ENCODE results near the gene CPNE8.

The CPNE8 gene

DNA sequence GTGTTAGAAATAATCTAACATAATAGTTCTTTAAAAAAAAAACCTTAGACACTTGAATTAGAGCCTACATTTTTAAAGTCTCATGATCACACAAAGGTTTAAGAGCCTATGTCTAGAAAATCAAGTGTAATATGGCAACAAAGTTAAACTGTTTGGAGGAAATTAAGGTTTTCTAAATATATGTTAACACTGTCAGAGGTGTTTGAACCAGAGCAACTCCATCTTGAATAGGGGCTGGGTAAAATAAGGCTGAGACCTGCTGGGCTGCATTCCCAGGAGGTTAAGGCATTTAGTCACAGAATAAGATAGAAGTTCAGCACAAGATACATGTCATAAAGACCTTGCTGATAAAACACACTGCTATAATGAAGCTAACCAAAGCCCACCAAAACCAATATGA lies 12.4 kb downstream of the CPNE8 start:
- DNase-seq, result no peak

DNA sequence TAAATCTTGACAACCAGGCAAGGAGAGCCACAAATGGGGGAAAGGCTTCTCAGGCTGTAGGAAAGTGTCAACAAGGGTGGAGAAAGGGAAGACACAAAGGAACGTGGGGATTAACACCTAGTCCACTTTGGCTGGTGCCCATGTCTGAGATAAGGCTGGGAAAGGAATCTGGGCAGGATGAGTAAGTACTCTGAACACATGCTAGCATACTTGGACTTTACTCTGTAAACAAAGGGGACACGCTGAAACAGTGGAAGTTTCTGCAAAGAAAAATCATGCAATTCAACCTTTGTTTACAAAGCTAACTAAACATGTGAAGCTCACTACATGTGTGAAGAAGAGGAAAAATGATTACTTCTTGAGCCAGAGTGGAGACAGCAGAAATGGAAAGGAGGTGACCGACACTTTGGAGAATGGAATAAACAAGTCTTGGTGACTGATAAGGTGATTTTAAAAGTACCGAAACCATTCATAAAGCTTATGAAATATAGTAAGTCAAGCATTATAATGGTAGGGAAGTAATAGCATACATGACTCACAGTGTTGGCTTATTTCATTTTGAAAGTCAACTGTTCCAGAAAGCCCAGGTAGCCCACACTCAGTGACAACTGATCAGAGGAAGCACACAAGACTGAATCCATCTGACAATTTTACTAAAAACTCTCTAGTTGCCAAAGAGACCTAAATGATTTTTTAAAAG lies 13.2 kb downstream of the CPNE8 start:
- peak in 1 of 2 donors; percentile 23 for DNase-seq

DNA sequence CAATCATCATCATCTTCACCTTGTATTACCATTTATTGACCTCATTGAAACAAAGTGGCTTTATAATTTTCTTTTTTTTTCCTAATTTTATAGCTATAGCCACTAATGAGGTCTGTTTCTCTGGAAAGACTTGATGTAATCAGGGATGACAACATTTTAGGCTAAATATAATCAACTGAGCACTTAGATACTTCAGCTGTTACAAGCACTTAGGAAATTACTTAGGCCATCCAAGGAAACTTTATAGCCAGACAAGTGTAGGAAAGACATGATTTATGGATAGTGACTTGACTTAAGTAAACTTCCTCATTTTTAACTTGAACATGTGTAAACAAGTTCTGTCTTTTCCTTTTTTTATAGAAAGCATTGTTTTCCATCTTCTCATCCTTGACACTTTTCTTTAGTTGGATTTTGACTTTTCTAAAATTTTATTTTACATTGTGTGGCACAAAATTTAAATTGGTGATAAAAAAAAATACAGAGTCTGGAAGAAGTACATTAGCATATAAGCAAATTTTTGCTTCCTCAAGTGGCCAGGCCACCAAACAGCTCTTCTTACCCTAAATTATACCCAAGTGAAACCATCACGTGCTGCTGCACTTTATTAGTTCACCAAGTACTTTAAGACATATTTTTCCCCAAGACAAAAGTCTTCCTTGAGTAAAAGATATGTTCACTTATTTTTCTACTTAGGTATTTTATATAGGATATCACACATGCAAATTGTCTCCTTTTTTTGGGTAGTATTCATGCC lies 15.1 kb downstream of the CPNE8 start:
- peak in 1 of 2 donors; percentile 75 for DNase-seq

DNA sequence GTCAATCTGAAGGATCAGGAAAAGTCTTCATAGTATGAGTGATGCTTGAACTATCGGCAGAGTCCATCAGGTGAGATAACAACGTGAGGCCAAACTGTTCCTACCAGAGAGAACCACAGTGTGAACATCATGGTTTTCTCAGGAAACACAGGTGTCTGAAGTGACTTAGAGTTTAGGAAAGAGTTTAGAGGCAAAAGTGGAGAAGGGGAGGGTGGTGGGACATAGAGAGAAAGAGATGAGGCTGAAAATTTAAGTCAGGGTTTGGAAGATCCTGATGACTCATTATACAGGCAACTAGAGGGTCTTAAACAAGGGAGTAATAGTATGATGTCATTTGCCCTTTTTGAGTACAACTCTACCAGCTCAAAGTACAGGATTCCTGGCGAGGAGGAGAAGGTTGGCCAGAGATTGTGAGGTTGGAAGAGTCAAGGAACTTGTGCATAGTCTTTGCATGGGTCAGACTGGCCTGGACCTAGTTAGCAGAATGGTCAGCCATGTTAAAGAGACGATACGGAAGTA lies 16.0 kb downstream of the CPNE8 start:
- no peak for DNase-seq

DNA sequence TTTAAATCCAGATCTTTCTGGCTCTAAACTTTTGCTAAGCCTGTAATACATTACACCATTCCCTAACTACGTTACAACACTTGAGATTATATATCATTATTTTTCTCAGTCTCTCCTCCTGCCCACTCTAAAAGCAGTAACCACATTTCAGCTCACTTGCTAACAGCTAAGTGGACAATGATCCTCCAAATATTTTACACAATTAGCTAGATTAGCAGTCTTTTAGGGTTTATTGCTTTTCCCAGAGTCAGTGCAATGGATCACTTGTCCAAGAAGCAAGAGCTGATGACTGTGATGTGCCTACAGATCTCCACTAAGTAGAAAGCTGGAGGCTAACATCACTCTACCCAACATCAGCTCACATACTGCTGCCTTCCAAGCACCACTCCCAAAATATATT lies 17.6 kb downstream of the CPNE8 start:
- DNase-seq, result no peak

DNA sequence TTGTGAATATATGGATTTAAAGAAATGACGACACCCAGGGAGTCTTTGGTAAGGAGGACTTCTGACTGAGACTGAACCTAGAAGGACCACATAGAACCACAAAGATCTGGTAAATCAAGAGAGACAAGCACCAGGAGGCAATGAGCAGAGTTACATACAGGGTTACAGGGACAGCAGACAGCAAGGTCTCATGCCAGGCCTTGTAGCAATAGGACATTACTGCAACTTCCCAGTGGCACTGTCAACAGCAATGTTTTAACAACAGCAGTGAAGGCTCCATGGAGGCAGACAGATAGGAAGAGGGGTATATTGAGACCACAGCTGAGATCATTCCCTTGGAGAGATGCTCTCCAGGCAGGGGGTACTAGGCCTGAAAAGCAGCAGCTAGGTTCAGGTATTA lies 18.5 kb downstream of the CPNE8 start:
- no peak for DNase-seq

DNA sequence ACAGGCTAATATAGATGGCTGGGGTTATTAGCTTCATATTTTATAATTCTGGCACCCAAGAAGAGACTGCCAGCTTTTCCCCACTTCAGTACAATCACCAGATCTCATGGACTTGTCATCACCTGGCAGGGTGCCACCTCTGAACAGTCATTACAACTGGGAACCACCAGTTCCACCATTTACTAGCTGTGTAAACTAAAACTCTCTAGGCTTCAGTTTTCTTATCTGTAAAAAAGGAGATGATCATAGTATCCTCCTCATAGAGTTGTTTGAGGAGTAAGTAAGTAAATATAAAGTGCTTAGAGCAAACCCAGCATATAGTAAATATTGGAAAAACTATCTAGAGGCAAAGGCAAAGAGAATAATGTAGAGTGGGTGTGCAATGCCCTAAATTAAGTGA lies 19.3 kb downstream of the CPNE8 start:
- DNase-seq, result peak in 1 of 2 donors; percentile 10

DNA sequence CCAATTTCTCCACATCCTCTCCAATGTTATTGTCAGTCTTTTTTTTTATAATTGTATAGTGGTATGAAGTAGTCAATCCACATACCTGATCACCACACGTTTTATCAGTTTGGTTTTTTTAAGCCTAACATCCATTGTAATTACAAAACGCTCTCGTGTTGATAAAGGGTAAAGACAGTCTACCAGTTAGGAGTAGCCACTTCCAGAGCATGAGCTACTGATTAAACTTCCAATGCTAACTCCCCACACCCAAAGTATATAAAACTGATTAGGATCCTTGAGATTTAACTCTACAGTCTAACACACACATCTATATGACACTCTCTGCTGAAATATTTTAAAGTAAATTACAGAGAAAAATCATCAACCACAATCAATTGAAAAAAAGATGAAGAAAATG lies 20.7 kb downstream of the CPNE8 start:
- no peak for DNase-seq

DNA sequence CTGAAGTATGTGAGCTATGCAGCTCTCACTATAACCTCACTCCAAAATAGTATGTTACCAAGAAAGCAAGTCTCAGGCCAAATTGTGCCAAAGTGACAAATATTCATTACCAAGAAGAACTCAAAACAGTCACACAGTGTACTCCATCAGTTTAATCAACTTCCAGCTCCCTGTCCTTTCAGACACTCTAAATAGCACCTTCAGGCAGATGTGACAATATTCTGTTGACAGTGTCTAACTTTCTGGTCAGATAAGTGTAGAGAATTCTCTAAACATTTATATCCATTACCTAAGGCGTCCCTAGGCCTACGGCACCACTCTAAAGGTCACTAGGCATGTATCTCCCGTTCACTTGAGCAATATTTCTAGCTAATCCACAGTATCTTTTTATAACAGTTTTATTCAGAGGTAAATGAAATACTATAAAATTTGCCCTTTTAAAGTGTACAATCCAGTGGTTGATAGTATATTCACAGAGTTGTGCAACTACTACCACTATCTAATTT lies 21.7 kb downstream of the CPNE8 start:
- no peak for DNase-seq

DNA sequence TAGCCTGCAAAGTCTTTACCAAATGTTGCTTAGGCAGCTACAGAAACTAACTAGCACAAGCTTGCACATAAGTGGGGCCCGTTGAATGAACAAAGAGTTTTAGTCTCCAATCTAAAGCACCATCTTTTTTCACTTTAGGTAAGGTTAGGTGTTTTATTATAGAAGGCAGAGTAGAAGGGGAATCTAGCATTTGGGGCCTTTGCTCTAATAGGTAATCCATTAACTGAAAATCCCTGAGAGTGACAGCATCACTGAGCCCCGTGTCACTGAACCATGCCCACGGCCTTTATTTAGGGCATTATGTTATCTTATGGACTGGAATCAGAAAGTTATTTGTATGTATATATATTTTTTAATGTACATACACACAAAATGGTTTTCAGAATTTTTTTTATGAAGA lies 25.1 kb downstream of the CPNE8 start:
- no peak for DNase-seq

DNA sequence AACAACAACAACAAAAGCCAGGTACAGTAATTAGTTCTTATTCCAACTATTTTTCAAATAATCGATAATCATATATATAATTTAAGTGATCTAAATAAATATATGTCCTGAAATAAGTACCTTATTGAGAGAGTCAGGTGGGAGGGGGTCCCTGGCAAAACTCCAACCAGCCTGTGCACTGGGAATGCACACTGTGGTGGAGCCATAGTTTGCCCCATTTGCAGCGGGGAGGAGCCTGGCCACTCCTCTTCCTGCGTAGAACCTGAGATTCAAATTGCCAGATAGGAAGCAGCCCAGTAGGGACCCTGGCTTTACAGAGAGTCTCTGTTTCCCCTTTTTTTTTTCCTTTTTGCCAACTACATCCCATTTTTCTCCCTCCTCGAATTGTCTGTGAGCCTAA lies 26.4 kb downstream of the CPNE8 start:
- DNase-seq, result no peak

DNA sequence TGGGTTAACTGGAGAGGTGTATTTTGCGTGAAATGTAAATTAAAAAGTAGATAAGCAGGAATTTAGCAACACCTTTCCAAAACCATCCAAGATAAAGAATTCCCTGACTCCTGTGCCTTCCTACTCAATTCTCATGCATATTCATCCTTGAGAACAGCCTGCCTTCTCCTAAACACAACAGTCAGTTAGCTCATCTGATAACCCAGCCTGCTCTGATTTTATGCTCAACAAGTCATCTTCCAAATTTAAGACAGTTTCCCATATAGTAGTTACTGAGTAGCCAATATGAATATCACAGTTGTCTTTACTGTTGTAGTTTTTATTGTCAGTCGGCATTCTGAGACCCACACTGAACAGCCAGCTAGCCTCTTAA lies 27.1 kb downstream of the CPNE8 start:
- no peak for DNase-seq

DNA sequence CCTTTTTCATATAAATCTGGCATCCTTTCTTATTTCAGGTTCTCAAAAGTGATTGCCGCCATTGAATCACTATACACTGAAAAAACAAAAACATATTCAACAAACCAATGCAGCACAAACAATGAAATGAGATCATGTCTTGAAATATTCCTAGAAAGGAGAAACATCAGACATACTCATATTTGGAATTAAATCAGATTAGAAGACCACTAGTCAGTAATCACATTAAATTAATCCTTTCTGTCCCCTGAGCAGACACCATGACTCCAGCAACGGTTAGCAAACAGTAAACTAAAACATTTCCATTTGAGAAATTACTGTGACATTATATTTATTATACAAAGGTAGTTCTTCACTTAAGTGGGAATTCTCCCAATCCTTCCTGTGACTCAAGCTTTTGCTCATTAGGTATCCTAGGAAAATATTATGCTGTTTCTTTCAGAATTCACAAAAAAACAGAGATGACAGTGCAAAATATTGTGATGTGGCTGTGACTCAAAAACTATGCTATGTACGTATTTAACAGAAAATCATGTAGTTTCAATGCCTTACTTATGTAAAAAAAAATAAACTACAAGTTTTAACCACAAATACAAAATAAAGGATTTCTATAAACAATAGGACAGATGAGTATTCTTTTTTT lies 29.7 kb downstream of the CPNE8 start:
- DNase-seq, result no peak

DNA sequence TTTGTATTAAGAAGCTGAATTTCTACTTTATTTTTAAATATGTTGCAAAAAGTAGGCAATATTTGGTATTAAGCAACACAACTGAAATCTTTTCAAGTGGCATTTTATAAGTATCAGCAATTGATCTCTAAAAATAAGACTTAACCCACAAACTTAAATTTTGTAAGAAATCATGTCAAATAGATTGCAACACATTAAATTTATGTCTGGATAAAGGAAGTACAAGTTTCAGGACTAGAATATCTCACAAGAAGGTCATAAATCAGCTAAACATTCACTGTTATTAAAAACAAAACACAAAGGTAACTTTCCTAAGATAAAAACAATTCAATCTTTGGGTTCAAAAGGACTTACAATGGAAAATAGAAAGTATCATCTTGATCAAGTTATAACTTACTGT lies 32.8 kb downstream of the CPNE8 start:
- no peak for DNase-seq

DNA sequence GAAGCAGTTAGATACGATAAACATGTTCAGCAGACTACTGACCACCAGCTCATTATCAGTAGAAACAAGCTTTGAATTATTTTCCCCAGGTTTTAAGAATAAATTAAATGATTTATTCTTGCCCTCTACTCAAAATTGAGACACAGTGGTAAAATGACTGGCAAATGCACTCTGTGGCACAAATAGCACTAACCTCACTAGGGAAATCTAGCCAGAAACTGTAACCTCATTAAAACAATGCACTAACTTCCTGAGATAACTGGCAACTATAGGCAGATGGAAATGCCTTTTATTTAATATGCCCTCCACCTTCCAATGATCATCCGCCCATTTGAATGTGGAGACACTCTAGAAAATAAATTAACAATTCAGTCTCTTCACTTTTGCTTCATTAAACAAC lies 33.2 kb downstream of the CPNE8 start:
- DNase-seq, result no peak

DNA sequence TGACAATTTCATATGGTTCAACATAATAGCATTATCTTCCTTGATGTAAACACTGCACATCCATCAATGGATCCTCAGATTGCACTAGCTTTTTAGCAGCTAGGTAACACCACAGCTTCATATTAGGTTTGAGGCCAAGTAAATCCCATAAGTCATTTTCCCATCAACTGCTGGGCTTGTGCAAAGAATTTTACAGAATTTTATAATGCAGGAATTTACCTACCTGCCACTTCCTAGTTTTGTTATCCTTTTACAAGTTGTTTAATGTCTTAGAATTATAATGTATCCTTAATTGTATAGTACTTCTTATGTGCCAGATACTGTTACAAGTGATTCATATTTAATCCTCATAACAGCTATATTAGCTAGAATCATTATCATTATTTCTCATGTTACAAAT lies 36.4 kb downstream of the CPNE8 start:
- DNase-seq, result no peak

DNA sequence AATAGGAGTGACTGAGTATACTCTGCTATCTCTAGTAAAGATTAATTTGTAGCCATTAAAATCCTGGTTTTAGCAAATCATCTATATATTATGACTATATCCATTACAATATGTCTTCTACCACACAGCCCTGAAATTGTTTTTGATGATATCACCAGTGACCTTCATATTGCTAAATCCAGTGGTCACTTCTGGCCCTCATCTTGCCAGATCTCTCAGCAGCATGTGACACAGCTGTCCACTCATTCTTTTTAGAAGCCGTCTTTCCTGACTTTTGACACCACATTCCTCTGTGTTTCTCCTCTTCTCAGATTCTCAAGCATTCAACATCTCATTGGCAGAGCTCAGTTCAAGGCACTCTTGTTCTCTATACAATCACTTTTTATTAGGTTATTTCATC lies 54.9 kb downstream of the CPNE8 start:
- DNase-seq, result no peak

DNA sequence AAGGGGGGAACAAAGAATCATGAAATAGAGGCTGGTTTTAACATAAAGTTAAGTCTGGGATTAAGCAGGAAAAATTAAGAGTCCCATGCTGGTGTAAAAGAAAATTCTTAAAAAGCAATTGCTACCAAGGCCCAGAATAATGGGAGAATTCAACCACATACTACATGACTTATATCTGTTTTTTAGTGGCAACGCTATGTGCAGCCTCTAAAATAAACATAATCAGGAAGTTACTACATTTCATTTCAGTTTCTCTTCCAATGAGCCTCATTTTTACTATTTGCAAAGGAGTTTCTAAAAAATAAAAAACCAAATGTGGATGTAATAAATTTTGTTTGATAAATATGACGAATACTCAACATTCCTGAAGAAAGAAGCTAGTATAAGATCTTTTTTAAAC lies 58.1 kb downstream of the CPNE8 start:
- DNase-seq, result no peak

DNA sequence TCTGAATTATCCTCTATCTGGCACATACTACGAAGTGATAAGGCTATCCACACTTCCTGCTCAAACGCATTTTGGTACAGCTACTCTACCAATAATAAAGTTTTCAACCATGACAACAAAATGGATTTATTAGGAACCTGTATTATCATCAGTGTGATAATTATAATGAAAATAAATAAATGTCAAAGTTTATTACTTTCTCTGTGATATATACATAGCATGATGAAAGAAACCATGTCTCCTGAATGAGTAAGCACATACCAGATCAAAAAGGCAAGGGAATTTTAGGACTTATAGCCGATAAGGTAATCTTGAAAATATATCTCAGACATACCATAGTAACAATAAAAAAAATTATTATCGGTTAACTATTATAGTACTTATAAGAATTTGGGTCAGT lies 61.1 kb downstream of the CPNE8 start:
- DNase-seq, result no peak

DNA sequence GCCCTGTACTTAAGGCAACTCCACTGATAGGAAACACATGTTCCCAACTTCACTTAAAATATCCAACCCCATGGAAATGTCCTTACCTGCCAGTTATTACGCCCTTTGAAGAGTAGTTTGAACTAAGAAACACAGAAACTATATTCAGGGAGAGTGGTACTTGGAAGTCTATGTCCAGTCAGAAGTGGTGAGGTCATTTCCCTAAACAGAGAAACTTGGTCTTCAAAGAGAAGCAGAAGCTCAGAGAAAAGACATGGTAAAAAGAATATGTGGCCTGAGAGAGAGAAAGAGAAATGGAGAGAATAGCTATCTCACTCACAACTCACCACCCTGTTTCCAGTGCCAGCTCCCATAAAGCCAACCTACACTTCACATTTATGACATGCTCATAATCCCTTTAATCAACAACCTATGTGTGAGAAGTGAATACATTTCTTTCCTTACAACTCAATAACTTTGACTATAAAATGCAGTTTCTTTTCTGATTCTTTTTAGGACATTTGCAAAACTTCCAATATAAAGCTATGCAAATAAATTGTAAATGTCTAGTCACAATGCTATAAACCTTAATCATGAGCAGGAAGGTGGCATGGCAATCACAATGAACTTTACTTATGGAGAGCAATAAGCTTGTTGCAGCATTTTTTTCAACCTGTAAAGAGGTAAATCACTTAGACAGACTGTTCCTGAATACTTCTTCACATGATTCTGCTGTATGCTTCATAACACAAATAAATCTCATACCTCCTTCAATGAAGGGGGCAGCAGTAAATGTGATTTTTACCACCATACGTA lies 67.1 kb downstream of the CPNE8 start:
- DNase-seq, result no peak

DNA sequence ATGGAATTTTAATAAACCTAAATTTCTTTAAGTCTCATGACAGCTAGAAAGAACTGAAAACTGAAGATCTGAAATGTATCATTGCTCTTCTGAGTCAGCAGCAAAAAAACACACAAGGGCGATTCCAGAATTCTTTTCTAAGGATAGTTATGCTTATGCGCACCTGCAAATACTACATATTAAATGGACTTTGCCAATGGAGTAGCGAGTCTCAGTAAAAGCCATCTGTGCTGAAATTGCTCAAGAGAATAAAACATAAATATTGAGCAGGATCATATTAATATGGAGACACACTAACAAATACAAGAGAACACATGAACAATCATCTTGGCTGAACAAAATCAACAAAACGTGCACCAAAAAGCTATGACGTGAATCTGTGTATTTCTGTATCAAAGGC lies 73.7 kb downstream of the CPNE8 start:
- DNase-seq, result no peak

DNA sequence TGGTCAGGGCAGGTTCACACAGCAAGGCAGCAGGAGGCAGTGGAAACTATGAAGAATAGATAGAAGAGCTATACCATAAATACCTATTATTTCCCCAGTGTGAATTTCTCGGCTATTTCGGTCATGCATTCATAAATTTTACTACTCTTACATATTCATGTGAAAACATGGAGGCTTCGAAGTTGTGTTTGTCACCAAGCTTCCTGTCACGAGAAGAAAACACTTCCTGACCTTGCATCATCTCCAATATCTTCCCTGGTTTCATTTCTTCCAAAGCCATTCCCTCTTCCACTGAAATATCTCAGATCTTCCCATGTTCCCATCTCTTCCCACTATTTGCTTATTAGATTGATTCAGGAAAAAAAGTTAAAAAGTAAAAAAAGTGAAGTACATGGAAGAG lies 80.4 kb downstream of the CPNE8 start:
- DNase-seq, result no peak

DNA sequence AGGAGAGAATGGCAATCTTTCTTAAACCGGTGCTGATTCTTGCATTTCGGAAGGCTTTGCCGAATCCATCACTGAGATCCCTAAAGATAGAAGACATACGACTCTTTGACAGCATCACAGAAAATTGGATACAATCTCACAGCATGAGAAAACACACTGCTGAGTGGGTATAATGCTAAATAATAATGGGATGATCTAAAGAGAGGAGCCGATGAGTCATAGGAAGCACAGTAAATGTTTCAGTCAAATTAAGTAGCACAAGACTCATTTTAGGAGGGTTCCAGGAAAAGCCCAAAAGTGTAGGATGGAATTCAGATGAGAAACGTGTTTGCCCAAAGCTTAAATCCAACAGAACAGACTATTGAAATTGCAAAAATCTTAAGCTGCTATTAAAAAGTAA lies 81.7 kb downstream of the CPNE8 start:
- no peak for DNase-seq

All from bone marrow (tissue), 2 donors.